Prostate gland (tissue), 2 donors: ENCODE results near the gene CUL3.

ENCODE experiments used
- CTCF ChIP-seq, 4 experiments: fragments of 200-600 bp in 2 of 4; fragments of 450-650 bp in 2 of 4; sonication (generic) in 2 of 4; IDR thresholded peaks; 1 replicate in 3 of 4; 2 replicates in 1 of 4; pipeline ENCODE4 v1.5.1; 2016 to 2019; ENCODE audit warnings: antibody characterized with exemption in 4 of 4, mild to moderate bottlenecking in 2 of 4, moderate library complexity in 2 of 4
- POLR2A ChIP-seq: fragments of 450-650 bp; IDR thresholded peaks from one replicate; pipeline ENCODE4 v1.6.1; 2016; ENCODE audit warnings: antibody characterized with exemption, mild to moderate bottlenecking

GRCh38 chr2:224453892-224454291, 131.3 kb downstream of the CUL3 start:
- TF ChIP-seq CTCF (IDR thresholded peaks at IDR 0.05) (no peak), POLR2A (no peak)
